Measurements from ENCODE around the gene SERPINI1. TPM values are rescaled to one million over a fixed set of nuclear protein-coding genes. Genes with fewer than 3 reads are reported as not detected.

SERPINI1 gene
- total and polyA plus RNA-seq, 2 of the 8 experiments (the other 6 are each of a cell fraction or from before 2014, with no cell fraction given): 5.3 to 9.9 TPM

DNA sequence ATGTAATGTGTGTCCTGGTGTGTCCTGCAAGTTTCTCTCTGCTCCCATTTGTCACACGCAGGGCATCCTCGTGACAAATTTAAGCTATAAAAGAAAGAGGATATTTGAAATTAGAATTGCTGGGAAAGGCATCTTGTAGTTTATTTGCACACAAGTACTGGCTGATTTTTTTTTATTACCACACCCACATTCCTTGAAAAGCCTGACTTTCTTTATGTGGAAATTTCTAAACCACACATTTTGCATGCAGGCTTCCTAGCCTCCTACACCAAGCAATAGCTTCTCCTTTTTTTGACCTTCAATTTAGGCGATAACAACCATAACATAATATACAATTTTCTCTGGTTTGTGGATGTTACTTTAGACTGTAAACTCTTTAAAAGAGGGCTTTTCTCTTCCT lies 126.1 kb downstream of the SERPINI1 start:
- Histone ChIP-seq H2BK20ac (ENCODE audit: low read length) (no peak overlapping the region), H3K27me3 (replicated peaks in 1 of 4; ENCODE audit: control insufficient read depth in 3 of 4, extremely low read depth in 1 of 4, insufficient read depth in 3 of 4, low read length in 3 of 4) (no peaks in the 10 kb centered on the region), H4K8ac (ENCODE audit: extremely low read depth, insufficient read depth, low read length) (no peak overlapping the region), H3K4me3 (ENCODE audit: extremely low read depth in 1 of 4, insufficient read depth in 2 of 4, low read depth in 3 of 4, low read length in 4 of 4) (no peak overlapping the region), H2AFZ (ENCODE audit: low read length) (no peak overlapping the region), H3K79me1 (ENCODE audit: low read depth, low read length) (no peaks in the 10 kb centered on the region), H3K9ac (replicated peaks in 1 of 4; ENCODE audit: extremely low read depth in 1 of 4, low read depth in 3 of 4, low read length in 3 of 4) (no peak overlapping the region), H3K4ac (replicated peaks; ENCODE audit: insufficient read length, low read depth, low read length) (no peak overlapping the region), H3K4me1 (replicated peaks in 1 of 4; ENCODE audit: control insufficient read depth in 3 of 4, insufficient read depth in 4 of 4, low read length in 3 of 4) (no peaks in the 10 kb centered on the region), H2BK15ac (ENCODE audit: low read length) (no peak overlapping the region), H3K56ac (replicated peaks; ENCODE audit: insufficient read length, low read depth, low read length) (no peak overlapping the region), H3K4me2 (ENCODE audit: insufficient read depth in 1 of 2, low read depth in 2 of 2, low read length in 2 of 2) (no peak overlapping the region), H4K20me1 (replicated peaks in 1 of 2; ENCODE audit: control insufficient read depth in 1 of 2, insufficient read depth in 2 of 2, low read length in 2 of 2) (no peaks in the 10 kb centered on the region), H3K9me3 (ENCODE audit: insufficient read depth in 2 of 2, low read depth in 1 of 2, low read length in 1 of 2) (peaks cover 0 to 2% of the 10 kb centered on the region in 2 experiments; a peak in 1 of 4 replicates), H2BK12ac (ENCODE audit: low read depth, low read length) (no peak overlapping the region), H2AK5ac (ENCODE audit: low read depth, low read length) (no peak overlapping the region), H3K79me2 (ENCODE audit: control insufficient read depth in 1 of 2, insufficient read depth in 2 of 2, low read length in 2 of 2) (no peaks in the 10 kb centered on the region), H3K27ac (ENCODE audit: low read depth, low read length) (no peak overlapping the region), H3K23me2 (ENCODE audit: low read depth, low read length) (no peaks in the 10 kb centered on the region), H3K18ac (ENCODE audit: extremely low read depth, low read length) (no peak overlapping the region), H4K5ac (ENCODE audit: insufficient read length, low read depth, low read length) (no peak overlapping the region), H2BK120ac (replicated peaks; ENCODE audit: low read depth, low read length) (no peak overlapping the region), H3K14ac (ENCODE audit: insufficient read length) (no peak overlapping the region), H2BK5ac (ENCODE audit: low read depth, low read length) (no peak overlapping the region), H3K23ac (ENCODE audit: insufficient read length) (no peak overlapping the region), H3K36me3 (ENCODE audit: control insufficient read depth in 2 of 4, insufficient read depth in 4 of 4, low read length in 3 of 4) (no peaks in the 10 kb centered on the region), H4K91ac (replicated peaks; ENCODE audit: insufficient read length, low read length) (no peak overlapping the region)
- FAIRE-seq (no peak), DNase-seq (ENCODE audit: low read depth in 1 of 2, low spot score in 2 of 2) (no peak)
- TF ChIP-seq YY1 (IDR thresholded peaks at IDR 0.05; ENCODE audit: low read depth, low read length) (no peak), JUN (IDR thresholded peaks at IDR 0.05; ENCODE audit: low read depth, low read length) (no peak), BRCA1 (IDR thresholded peaks at IDR 0.05; ENCODE audit: low read depth, low read length) (no peak)
- ChIA-PET POLR2A (ENCODE audit: partially characterized antibody) (no interaction called here), CTCF (ENCODE audit: partially characterized antibody) (interaction anchor here (1.1 to 3.1 kb wide), 3 partner anchors 11 to 178 kb away, joined by 3 to 21 read pairs (median 3); no protein-coding TSS in a partner anchor)
- WGBS, 2 experiments (ENCODE audit: extremely low coverage in 1 of 2, insufficient coverage in 1 of 2, insufficient read length in 1 of 2, insufficient replicate concordance in 2 of 2, low coverage in 1 of 2, low lambda C conversion rate in 2 of 2, missing lambda C conversion rate in 1 of 2): 90% methylated on average over 3 of the region's 3 CpGs; no CpG with 5 or more reads in 1 of the 2 experiments

Measured in H1 (cell line).